Measurements from ENCODE around the gene KRTAP10-3. TPM values are rescaled to one million over a fixed set of nuclear protein-coding genes. Genes with fewer than 3 reads are reported as not detected.

KRTAP10-3 gene
- total and polyA plus RNA-seq, 2 of the 13 experiments (the other 11 are each of a cell fraction or from before 2014, with no cell fraction given) = not detected

DNA sequence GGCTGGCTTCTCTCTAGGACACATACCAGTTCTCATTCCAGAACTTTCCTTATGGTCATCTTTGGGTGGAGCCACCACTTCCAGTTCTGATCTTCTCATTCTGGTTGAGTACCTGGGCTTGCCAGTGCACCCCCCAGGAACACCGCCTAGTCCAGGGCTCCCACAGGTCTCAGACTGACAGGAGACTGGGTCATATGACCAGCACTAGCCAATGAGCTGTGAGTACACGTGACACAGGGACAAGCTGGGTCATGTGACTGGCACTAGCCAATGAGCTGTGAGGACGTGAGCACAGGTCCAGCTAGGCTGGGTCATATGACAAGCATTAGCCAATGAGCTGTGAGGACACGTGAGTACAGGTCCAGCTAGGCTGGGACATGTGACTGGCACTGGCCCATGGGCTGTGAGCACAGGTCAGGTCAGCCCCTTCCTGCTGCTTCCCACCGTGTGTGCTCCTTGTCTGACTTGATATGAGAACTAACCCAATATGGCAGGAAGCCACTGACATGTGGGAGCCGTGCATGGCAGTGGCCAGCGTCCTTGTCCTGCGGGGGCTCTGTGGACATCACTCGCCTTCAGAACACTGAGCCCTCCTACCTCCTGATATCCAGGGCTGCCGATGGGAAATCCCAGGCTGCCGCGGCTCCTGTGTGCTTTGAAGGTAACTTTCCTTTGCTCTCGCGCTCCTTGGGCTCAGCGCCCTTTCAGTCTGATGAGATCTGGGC, 41.3 kb downstream of the KRTAP10-3 start (continued):
- TF ChIP-seq, protein P1, sequence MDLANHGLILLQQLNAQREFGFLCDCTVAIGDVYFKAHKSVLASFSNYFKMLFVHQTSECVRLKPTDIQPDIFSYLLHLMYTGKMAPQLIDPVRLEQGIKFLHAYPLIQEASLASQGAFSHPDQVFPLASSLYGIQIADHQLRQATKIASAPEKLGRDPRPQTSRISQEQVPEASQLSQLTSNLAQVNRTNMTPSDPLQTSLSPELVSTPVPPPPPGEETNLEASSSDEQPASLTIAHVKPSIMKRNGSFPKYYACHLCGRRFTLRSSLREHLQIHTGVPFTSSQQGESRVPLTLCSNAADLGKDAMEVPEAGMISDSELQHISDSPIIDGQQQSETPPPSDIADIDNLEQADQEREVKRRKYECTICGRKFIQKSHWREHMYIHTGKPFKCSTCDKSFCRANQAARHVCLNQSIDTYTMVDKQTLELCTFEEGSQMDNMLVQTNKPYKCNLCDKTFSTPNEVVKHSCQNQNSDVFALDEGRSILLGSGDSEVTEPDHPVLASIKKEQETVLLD (CRISPR knock-in tag; IDR thresholded peaks at IDR 0.05; ENCODE audit: low read depth) = no peak
- TF ChIP-seq ZFP36L2 (CRISPR knock-in tag; IDR thresholded peaks at IDR 0.05) (no peak), ZNF260 (CRISPR knock-in tag; IDR thresholded peaks at IDR 0.05; ENCODE audit: borderline replicate concordance, low read depth) (no peak), NAIF1 (CRISPR knock-in tag; IDR thresholded peaks at IDR 0.05; ENCODE audit: borderline replicate concordance) (no peak), NPAS2 (CRISPR knock-in tag; IDR thresholded peaks at IDR 0.05; ENCODE audit: borderline replicate concordance) (no peak), SMARCE1 (IDR thresholded peaks at IDR 0.05; ENCODE audit: borderline replicate concordance) (no peak), GLI4 (CRISPR knock-in tag; IDR thresholded peaks at IDR 0.05; ENCODE audit: borderline replicate concordance) (no peak), PHF5A (CRISPR knock-in tag; IDR thresholded peaks at IDR 0.05; ENCODE audit: low read depth, unreplicated experiment) (peak; percentile 46), ZNF510 (CRISPR knock-in tag; IDR thresholded peaks at IDR 0.05; ENCODE audit: low read depth) (0 out of 2 replicates have a peak, but pooled peaks have one; percentile 37)
- TF ChIP-seq, protein P2, sequence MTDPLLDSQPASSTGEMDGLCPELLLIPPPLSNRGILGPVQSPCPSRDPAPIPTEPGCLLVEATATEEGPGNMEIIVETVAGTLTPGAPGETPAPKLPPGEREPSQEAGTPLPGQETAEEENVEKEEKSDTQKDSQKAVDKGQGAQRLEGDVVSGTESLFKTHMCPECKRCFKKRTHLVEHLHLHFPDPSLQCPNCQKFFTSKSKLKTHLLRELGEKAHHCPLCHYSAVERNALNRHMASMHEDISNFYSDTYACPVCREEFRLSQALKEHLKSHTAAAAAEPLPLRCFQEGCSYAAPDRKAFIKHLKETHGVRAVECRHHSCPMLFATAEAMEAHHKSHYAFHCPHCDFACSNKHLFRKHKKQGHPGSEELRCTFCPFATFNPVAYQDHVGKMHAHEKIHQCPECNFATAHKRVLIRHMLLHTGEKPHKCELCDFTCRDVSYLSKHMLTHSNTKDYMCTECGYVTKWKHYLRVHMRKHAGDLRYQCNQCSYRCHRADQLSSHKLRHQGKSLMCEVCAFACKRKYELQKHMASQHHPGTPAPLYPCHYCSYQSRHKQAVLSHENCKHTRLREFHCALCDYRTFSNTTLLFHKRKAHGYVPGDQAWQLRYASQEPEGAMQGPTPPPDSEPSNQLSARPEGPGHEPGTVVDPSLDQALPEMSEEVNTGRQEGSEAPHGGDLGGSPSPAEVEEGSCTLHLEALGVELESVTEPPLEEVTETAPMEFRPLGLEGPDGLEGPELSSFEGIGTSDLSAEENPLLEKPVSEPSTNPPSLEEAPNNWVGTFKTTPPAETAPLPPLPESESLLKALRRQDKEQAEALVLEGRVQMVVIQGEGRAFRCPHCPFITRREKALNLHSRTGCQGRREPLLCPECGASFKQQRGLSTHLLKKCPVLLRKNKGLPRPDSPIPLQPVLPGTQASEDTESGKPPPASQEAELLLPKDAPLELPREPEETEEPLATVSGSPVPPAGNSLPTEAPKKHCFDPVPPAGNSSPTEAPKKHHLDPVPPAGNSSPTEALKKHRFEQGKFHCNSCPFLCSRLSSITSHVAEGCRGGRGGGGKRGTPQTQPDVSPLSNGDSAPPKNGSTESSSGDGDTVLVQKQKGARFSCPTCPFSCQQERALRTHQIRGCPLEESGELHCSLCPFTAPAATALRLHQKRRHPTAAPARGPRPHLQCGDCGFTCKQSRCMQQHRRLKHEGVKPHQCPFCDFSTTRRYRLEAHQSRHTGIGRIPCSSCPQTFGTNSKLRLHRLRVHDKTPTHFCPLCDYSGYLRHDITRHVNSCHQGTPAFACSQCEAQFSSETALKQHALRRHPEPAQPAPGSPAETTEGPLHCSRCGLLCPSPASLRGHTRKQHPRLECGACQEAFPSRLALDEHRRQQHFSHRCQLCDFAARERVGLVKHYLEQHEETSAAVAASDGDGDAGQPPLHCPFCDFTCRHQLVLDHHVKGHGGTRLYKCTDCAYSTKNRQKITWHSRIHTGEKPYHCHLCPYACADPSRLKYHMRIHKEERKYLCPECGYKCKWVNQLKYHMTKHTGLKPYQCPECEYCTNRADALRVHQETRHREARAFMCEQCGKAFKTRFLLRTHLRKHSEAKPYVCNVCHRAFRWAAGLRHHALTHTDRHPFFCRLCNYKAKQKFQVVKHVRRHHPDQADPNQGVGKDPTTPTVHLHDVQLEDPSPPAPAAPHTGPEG (CRISPR knock-in tag; IDR thresholded peaks at IDR 0.05) = no peak
- TF ChIP-seq, protein P3, sequence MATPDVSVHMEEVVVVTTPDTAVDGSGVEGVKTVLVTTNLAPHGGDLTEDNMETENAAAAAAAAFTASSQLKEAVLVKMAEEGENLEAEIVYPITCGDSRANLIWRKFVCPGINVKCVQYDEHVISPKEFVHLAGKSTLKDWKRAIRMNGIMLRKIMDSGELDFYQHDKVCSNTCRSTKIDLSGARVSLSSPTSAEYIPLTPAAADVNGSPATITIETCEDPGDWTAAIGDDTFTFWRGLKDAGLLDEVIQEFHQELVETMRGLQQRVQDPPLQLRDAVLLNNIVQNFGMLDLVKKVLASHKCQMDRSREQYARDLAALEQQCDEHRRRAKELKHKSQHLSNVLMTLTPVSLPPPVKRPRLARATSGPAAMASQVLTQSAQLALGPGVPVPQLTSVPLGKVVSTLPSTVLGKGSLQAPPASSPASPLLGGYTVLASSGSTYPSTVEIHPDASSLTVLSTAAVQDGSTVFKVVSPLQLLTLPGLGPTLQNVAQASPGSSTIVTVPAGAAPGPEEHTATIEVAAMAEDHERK (CRISPR knock-in tag; IDR thresholded peaks at IDR 0.05; ENCODE audit: low read depth) = no peak
- TF ChIP-seq, protein P4, sequence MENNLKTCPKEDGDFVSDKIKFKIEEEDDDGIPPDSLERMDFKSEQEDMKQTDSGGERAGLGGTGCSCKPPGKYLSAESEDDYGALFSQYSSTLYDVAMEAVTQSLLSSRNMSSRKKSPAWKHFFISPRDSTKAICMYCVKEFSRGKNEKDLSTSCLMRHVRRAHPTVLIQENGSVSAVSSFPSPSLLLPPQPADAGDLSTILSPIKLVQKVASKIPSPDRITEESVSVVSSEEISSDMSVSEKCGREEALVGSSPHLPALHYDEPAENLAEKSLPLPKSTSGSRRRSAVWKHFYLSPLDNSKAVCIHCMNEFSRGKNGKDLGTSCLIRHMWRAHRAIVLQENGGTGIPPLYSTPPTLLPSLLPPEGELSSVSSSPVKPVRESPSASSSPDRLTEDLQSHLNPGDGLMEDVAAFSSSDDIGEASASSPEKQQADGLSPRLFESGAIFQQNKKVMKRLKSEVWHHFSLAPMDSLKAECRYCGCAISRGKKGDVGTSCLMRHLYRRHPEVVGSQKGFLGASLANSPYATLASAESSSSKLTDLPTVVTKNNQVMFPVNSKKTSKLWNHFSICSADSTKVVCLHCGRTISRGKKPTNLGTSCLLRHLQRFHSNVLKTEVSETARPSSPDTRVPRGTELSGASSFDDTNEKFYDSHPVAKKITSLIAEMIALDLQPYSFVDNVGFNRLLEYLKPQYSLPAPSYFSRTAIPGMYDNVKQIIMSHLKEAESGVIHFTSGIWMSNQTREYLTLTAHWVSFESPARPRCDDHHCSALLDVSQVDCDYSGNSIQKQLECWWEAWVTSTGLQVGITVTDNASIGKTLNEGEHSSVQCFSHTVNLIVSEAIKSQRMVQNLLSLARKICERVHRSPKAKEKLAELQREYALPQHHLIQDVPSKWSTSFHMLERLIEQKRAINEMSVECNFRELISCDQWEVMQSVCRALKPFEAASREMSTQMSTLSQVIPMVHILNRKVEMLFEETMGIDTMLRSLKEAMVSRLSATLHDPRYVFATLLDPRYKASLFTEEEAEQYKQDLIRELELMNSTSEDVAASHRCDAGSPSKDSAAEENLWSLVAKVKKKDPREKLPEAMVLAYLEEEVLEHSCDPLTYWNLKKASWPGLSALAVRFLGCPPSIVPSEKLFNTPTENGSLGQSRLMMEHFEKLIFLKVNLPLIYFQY (CRISPR knock-in tag; IDR thresholded peaks at IDR 0.05; ENCODE audit: borderline replicate concordance) = no peak
- TF ChIP-seq, protein P5, sequence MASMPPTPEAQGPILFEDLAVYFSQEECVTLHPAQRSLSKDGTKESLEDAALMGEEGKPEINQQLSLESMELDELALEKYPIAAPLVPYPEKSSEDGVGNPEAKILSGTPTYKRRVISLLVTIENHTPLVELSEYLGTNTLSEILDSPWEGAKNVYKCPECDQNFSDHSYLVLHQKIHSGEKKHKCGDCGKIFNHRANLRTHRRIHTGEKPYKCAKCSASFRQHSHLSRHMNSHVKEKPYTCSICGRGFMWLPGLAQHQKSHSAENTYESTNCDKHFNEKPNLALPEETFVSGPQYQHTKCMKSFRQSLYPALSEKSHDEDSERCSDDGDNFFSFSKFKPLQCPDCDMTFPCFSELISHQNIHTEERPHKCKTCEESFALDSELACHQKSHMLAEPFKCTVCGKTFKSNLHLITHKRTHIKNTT (CRISPR knock-in tag; IDR thresholded peaks at IDR 0.05) = no peak
